Calu3 (cell line): Measurements from ENCODE around the gene LDB3. TPM values are rescaled to one million over a fixed set of nuclear protein-coding genes. Genes with fewer than 3 reads are reported as not detected.

Source experiments
- BruUV-seq: library from RNA; stranded (reverse); fragments of 400-500 nt; replicated peaks from 2 replicates; lab custom pipeline; 2021; lab: Mats Ljungman, UMichigan
- CTCF ChIA-PET: fragments of 300-600 bp; sonication (Branson Sonifier 250); formaldehyde crosslinking; loops from one replicate; lab custom pipeline; 2022; ENCODE audit warnings: antibody characterized with exemption; lab: Charles Lee
- DNase-seq: peaks from one replicate; pipeline ENCODE4 v3.0.0; 2022
- H3K27ac Mint-ChIP-seq: one replicate; pipeline ENCODE4 v1.8.0; 2022; ENCODE audit warnings: mixed read lengths; ENCODE audit not compliant: unreplicated experiment
- H3K27me3 Mint-ChIP-seq: one replicate; pipeline ENCODE4 v1.8.0; 2022; ENCODE audit warnings: mixed read lengths; ENCODE audit not compliant: unreplicated experiment
- H3K36me3 Mint-ChIP-seq: one replicate; pipeline ENCODE4 v1.8.0; 2022; ENCODE audit warnings: mild to moderate bottlenecking, moderate library complexity, mixed read lengths; ENCODE audit not compliant: insufficient read depth, unreplicated experiment
- H3K4me1 Mint-ChIP-seq: one replicate; pipeline ENCODE4 v1.8.0; 2022; ENCODE audit warnings: mild to moderate bottlenecking, low read depth, mixed read lengths; ENCODE audit not compliant: unreplicated experiment
- H3K4me3 Mint-ChIP-seq: one replicate; pipeline ENCODE4 v1.8.0; 2022; ENCODE audit warnings: mild to moderate bottlenecking, low read depth, moderate library complexity, mixed read lengths; ENCODE audit not compliant: unreplicated experiment
- H3K9me3 Mint-ChIP-seq: one replicate; pipeline ENCODE4 v1.8.0; 2022; ENCODE audit warnings: low read depth, mixed read lengths; ENCODE audit not compliant: unreplicated experiment
- intact Hi-C: fragments of 100-400 bp; cut with micrococcal nuclease; formaldehyde crosslinking; loops from one replicate; pipeline ENCODE4 v1.10.0; 2022; ENCODE audit not compliant: unreplicated experiment
- total RNA-seq: library from RNA; stranded (reverse); gene quantifications from 2 replicates; pipeline ENCODE4 v1.2.3, GENCODE V29; 2022
- TF ChIP-seq, protein P1 (sequence below): fragments of 200-600 bp; IDR thresholded peaks from one replicate; pipeline ENCODE4 v1.8.0; 2022; ENCODE audit warnings: antibody characterized with exemption; ENCODE audit not compliant: unreplicated experiment

The LDB3 gene
- total RNA-seq, 1 experiment from 2014 or later: not detected

DNA sequence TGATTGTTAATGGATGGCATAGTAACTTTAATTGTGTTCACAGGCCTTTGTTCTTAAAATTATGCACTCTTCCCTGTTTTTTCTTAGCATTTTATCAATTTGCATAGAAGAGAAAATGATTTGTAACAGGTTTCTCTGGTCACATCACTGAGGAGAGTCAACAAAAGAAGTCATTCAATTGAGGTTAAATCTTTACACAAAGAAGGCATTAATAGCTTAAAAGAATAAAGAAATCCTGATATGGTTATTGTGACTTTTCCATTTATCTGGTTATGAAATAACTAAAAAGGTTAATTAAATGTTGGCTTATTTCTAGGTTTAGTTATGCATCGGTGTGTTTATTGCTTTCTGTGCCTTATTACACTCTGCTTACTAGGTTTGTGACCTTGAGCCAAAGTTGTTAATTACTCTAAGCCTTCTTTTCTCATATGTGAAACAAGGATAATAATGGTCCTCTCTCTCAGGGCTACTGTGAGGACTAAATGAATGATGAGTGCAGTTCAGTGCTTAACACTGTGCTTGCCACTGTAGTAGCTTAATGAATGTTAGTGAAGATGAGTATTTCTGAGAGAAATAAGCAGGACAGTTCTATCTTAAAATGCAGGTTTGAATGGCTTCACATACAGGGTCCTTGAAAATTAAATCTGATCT lies 100.2 kb downstream of the LDB3 start:
- no peak overlapping the region for H3K4me3 Mint-ChIP-seq
- no peaks in the 10 kb centered on the region for H3K4me1 Mint-ChIP-seq

DNA sequence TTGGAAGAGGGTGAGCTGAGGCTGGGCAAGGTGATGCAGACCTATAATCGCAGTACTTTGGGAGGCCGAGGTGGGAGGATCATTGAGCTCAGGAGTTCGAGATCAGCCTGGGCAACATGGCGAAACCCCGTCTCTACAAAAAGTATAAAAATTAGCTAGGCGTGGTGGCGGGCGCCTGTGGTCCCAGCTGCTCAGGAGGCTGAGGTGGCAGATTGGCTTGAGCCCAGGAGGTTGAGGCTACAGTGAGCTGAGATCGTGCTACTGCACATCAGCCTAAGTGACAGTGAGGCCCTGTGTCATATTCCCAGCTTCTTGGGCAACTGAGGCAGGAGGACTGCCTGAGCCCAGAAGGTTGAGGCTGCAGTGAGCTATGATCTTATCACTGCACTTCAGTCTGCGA lies 101.7 kb downstream of the LDB3 start:
- no peaks in the 10 kb centered on the region for H3K4me1 Mint-ChIP-seq
- no peak overlapping the region for H3K27ac Mint-ChIP-seq
- H3K36me3 Mint-ChIP-seq: no peaks in the 10 kb centered on the region
- H3K9me3 Mint-ChIP-seq: no peaks in the 10 kb centered on the region
- H3K27me3 Mint-ChIP-seq: no peaks in the 10 kb centered on the region
- TF ChIP-seq, protein P1, sequence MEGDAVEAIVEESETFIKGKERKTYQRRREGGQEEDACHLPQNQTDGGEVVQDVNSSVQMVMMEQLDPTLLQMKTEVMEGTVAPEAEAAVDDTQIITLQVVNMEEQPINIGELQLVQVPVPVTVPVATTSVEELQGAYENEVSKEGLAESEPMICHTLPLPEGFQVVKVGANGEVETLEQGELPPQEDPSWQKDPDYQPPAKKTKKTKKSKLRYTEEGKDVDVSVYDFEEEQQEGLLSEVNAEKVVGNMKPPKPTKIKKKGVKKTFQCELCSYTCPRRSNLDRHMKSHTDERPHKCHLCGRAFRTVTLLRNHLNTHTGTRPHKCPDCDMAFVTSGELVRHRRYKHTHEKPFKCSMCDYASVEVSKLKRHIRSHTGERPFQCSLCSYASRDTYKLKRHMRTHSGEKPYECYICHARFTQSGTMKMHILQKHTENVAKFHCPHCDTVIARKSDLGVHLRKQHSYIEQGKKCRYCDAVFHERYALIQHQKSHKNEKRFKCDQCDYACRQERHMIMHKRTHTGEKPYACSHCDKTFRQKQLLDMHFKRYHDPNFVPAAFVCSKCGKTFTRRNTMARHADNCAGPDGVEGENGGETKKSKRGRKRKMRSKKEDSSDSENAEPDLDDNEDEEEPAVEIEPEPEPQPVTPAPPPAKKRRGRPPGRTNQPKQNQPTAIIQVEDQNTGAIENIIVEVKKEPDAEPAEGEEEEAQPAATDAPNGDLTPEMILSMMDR: no peak
- H3K4me3 Mint-ChIP-seq: no peak overlapping the region
- intact Hi-C loops: no loop called here
- BruUV-seq: no TSS peak
- CTCF ChIA-PET: no interaction called here
- DNase-seq: no peak

More for the DNA sequence above, 100.2 kb downstream of the LDB3 start:
- Mint-ChIP-seq H3K27ac (no peak overlapping the region), H3K9me3 (no peaks in the 10 kb centered on the region), H3K36me3 (no peaks in the 10 kb centered on the region), H3K27me3 (no peaks in the 10 kb centered on the region)
- intact Hi-C loops: no loop called here
- no peak for DNase-seq
- CTCF ChIA-PET: no interaction called here
- TF ChIP-seq, protein P1: no peak
- no TSS peak for BruUV-seq

DNA sequence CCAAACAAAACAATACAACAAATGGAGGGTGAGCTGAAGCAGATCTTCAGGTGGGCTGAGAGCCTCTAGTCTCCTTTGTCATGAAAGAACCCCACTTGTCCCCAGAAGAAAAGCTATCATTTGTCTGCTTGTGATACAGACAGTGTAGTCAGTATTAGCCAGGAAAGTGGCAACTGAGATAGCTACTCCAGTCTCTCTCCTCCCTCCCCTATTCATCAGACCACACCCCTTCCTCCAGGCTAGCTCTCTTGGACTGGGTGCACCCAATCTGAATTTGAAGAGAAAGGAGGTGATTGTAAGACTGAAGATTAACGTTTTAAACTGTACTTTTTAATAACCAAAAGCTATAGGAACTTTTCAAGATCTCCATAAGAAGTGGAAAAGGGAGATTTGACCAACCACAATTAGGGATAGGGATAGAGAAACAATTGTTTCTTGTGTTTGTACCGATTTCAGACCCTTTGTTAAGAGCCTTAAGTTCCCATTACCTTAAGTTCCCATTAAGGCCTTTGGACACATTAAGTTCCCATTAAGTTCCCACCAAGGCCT lies 102.2 kb downstream of the LDB3 start:
- CTCF ChIA-PET: no interaction called here

DNA sequence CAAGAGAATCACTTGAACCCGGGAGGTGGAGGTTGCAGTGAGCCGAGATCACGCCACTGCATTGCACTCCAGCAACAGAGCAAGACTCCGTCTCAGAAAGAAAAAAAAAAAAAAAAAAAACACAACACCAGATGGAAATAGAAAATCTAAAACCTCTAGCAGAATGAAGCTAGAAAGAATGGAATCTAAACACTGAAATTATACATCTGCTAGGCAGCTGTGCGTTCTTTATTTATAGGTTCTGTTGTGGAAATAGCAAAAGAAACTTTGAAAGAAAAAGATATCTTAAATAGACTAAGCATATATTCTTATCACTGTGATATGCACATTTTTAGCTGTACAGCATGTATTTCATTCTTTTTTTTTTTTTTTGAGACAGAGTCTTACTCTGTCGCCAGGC lies 105.2 kb downstream of the LDB3 start:
- no TSS peak for BruUV-seq
- Mint-ChIP-seq H3K27me3 (no peaks in the 10 kb centered on the region), H3K4me1 (no peaks in the 10 kb centered on the region), H3K36me3 (no peaks in the 10 kb centered on the region), H3K9me3 (no peaks in the 10 kb centered on the region), H3K4me3 (no peak overlapping the region), H3K27ac (no peak overlapping the region)
- CTCF ChIA-PET: interaction anchor here (0.8 kb wide), 1 partner anchor 15 kb away, joined by 3 read pairs; no protein-coding TSS in a partner anchor
- DNase-seq: no peak
- intact Hi-C loops: no loop called here
- TF ChIP-seq, protein P1: no peak

More for the DNA sequence above, 102.2 kb downstream of the LDB3 start:
- H3K36me3 Mint-ChIP-seq: no peaks in the 10 kb centered on the region
- H3K27me3 Mint-ChIP-seq: no peaks in the 10 kb centered on the region
- intact Hi-C loops: no loop called here
- H3K4me3 Mint-ChIP-seq: no peak overlapping the region
- TF ChIP-seq, protein P1: no peak
- H3K27ac Mint-ChIP-seq: no peak overlapping the region
- no peaks in the 10 kb centered on the region for H3K9me3 Mint-ChIP-seq
- no peaks in the 10 kb centered on the region for H3K4me1 Mint-ChIP-seq
- no TSS peak for BruUV-seq
- no peak for DNase-seq
